GM23338 (cell line): ENCODE measurements around the gene GAL3ST2. TPM values are rescaled to one million over a fixed set of nuclear protein-coding genes. Genes with fewer than 3 reads are reported as not detected.
A peak's percentile ranks its signal among the peaks of the same experiment; 100 is the strongest.

Experiments
- ATAC-seq: fragments of 200-7000 bp; cut with Tn5 transposase; 3 replicates; pipeline ENCODE4 v1.9.1; 2020
- DNase-seq: peaks from one replicate; pipeline ENCODE4 v3.0.0-alpha.2; 2015; ENCODE audit warnings: low spot score
- H2AFZ ChIP-seq: fragments of 200-600 bp; sonication (generic); 2 replicates; pipeline ENCODE4 v1.8.0; 2016; ENCODE audit warnings: antibody characterized with exemption, mild to moderate bottlenecking, moderate library complexity
- H3F3A ChIP-seq: fragments of 200-600 bp; sonication (generic); replicated peaks from 2 replicates; pipeline ENCODE4 v1.8.0; 2017; ENCODE audit warnings: antibody characterized with exemption, mixed run types, low read depth
- H3K27ac ChIP-seq: fragments of 200-600 bp; sonication (generic); 2 replicates; pipeline ENCODE4 v1.6.1; 2016; ENCODE audit warnings: low read depth
- H3K27me3 ChIP-seq: fragments of 200-600 bp; sonication (generic); 2 replicates; pipeline ENCODE4 v1.8.0; 2016; ENCODE audit warnings: mild to moderate bottlenecking, mixed run types, moderate library complexity; ENCODE audit not compliant: insufficient read depth
- H3K36me3 ChIP-seq: fragments of 200-600 bp; sonication (generic); 2 replicates; pipeline ENCODE4 v1.8.0; 2016; ENCODE audit warnings: mild to moderate bottlenecking; ENCODE audit not compliant: insufficient read depth
- H3K4me1 ChIP-seq: fragments of 200-600 bp; sonication (generic); 2 replicates; pipeline ENCODE4 v1.8.0; 2016; ENCODE audit warnings: mild to moderate bottlenecking, moderate library complexity; ENCODE audit not compliant: insufficient read depth
- H3K4me2 ChIP-seq: fragments of 200-600 bp; sonication (generic); 2 replicates; pipeline ENCODE4 v1.7.1; 2017; ENCODE audit warnings: mixed run types
- H3K4me3 ChIP-seq: fragments of 200-600 bp; sonication (generic); 2 replicates; pipeline ENCODE4 v1.6.1; 2016; ENCODE audit warnings: mixed run types
- H3K79me2 ChIP-seq: fragments of 200-600 bp; sonication (generic); replicated peaks from 2 replicates; pipeline ENCODE4 v1.8.0; 2017; ENCODE audit warnings: mild to moderate bottlenecking; ENCODE audit not compliant: insufficient read depth
- H3K9me2 ChIP-seq: fragments of 200-600 bp; sonication (generic); 2 replicates; pipeline ENCODE4 v1.8.0; 2017; ENCODE audit not compliant: insufficient read depth
- H4K20me1 ChIP-seq: fragments of 200-600 bp; sonication (generic); replicated peaks from 2 replicates; pipeline ENCODE4 v1.8.0; 2017; ENCODE audit warnings: mild to moderate bottlenecking; ENCODE audit not compliant: insufficient read depth
- H3K27ac Mint-ChIP-seq: 2 replicates; pipeline ENCODE4 v1.8.0; 2020; ENCODE audit warnings: inconsistent platforms, mild to moderate bottlenecking, moderate library complexity, mixed read lengths
- H3K27me3 Mint-ChIP-seq: 3 replicates; pipeline ENCODE4 v1.8.0; 2022; ENCODE audit warnings: low read depth, mild to moderate bottlenecking, moderate library complexity, mixed read lengths, inconsistent platforms; ENCODE audit not compliant: insufficient read depth, poor library complexity
- H3K36me3 Mint-ChIP-seq: 3 replicates; pipeline ENCODE4 v1.8.0; 2021; ENCODE audit warnings: low read depth, mild to moderate bottlenecking, inconsistent platforms, moderate library complexity, mixed read lengths
- H3K4me1 Mint-ChIP-seq: 3 replicates; pipeline ENCODE4 v1.8.0; 2020; ENCODE audit warnings: mild to moderate bottlenecking, inconsistent platforms, mixed read lengths
- H3K4me3 Mint-ChIP-seq: 3 replicates; pipeline ENCODE4 v1.8.0; 2021; ENCODE audit warnings: moderate library complexity, mild to moderate bottlenecking, inconsistent platforms, mixed read lengths
- H3K9me3 Mint-ChIP-seq: 3 replicates; pipeline ENCODE4 v1.8.0; 2020; ENCODE audit warnings: moderate library complexity, mild to moderate bottlenecking, inconsistent platforms, mixed read lengths
- CREB1 ChIP-seq: fragments of 250-450 bp; sonication (Bioruptor Pico); IDR thresholded peaks from 2 replicates; pipeline ENCODE4 v1.5.0; 2020; ENCODE audit warnings: low read depth, mild to moderate bottlenecking, moderate library complexity
- EZH2 ChIP-seq: fragments of 200-600 bp; sonication (generic); IDR thresholded peaks from one replicate; pipeline ENCODE4 v1.8.0; 2017; ENCODE audit warnings: antibody characterized with exemption, mild to moderate bottlenecking, low read depth; ENCODE audit not compliant: unreplicated experiment
- EZH2phosphoT487 ChIP-seq: fragments of 200-600 bp; sonication (generic); IDR thresholded peaks from one replicate; pipeline ENCODE4 v1.8.1; 2018; ENCODE audit warnings: antibody characterized with exemption; ENCODE audit not compliant: unreplicated experiment
- JUNB ChIP-seq: IDR thresholded peaks from one replicate; pipeline ENCODE4 v1.6.1; 2016; ENCODE audit warnings: antibody characterized with exemption; ENCODE audit not compliant: unreplicated experiment
- NANOG ChIP-seq: IDR thresholded peaks from 2 replicates; pipeline ENCODE4 v1.6.1; 2016; ENCODE audit warnings: antibody characterized with exemption, borderline replicate concordance
- ZNF114 ChIP-seq: fragments of 250-450 bp; sonication (Bioruptor Pico); IDR thresholded peaks from 2 replicates; pipeline ENCODE4 v1.5.0; 2020; ENCODE audit warnings: mild to moderate bottlenecking, moderate library complexity
- ZNF331 ChIP-seq: fragments of 250-450 bp; sonication (Bioruptor Pico); IDR thresholded peaks from 2 replicates; pipeline ENCODE4 v1.5.0; 2020; ENCODE audit warnings: low read depth, mild to moderate bottlenecking, moderate library complexity
- ZNF462 ChIP-seq: fragments of 250-450 bp; sonication (Bioruptor Pico); IDR thresholded peaks from 2 replicates; pipeline ENCODE4 v1.5.0; 2020; ENCODE audit warnings: mild to moderate bottlenecking, moderate library complexity
- polyA plus RNA-seq: library from polyadenylated mRNA; unstranded; fragments of >200 nt; fragmentation: Nextera tagmentation; extraction: Ambion mirVana; gene quantifications from 2 replicates; pipeline ENCODE4 v1.2.1, GENCODE V29; 2016
- total RNA-seq: library from RNA; depleted of rRNA; stranded (reverse); fragments of >200 nt; shearing (Covaris generic); gene quantifications from 2 replicates; pipeline ENCODE4 v1.2.3, GENCODE V29; 2014
- TF ChIP-seq, protein P1 (sequence below): IDR thresholded peaks from 2 replicates; pipeline ENCODE4 v1.6.1; 2016; ENCODE audit warnings: antibody characterized with exemption
- TF ChIP-seq, protein P2 (sequence below): IDR thresholded peaks from one replicate; pipeline ENCODE4 v1.6.1; 2018; ENCODE audit warnings: antibody characterized with exemption; ENCODE audit not compliant: unreplicated experiment
- TF ChIP-seq, protein P3 (sequence below), 2 experiments: fragments of 200-600 bp in 1 of 2; sonication (generic) in 1 of 2; conservative IDR thresholded peaks; 2 replicates each; pipeline versions ENCODE4 v1.5.1 to v1.6.1; 2016 to 2017; ENCODE audit warnings: antibody characterized with exemption in 2 of 2, low read depth in 2 of 2, mild to moderate bottlenecking in 2 of 2, moderate library complexity in 1 of 2

Gene GAL3ST2
- total and polyA plus RNA-seq, 2 experiments from 2014 or later, result 0.19 to 0.24 TPM

GRCh38 chr2:241849616-241850543, 73.3 kb downstream of the GAL3ST2 start:
- no peak overlapping the region for H3K4me3 ChIP-seq
- no peak overlapping the region for H2AFZ ChIP-seq
- no peak overlapping the region for H3K4me2 ChIP-seq
- peaks cover 7% of the 10 kb centered on the region for H3K27me3 ChIP-seq
- H3K4me1 ChIP-seq, result no peaks in the 10 kb centered on the region
- no peaks in the 10 kb centered on the region for H3K9me2 ChIP-seq
- H4K20me1 ChIP-seq, result no peaks in the 10 kb centered on the region
- Mint-ChIP-seq H3K4me1 (no peaks in the 10 kb centered on the region; the same call in 2 of the 3 replicates), H3K27me3 (peaks cover 22% of the 10 kb centered on the region), H3K36me3 (no peaks in the 10 kb centered on the region), H3K27ac (no peak overlapping the region), H3K4me3 (no peak overlapping the region), H3K9me3 (no peaks in the 10 kb centered on the region)
- ATAC-seq, result peak; percentile 49
- H3K79me2 ChIP-seq, result no peaks in the 10 kb centered on the region
- no peak overlapping the region for H3K27ac ChIP-seq
- TF ChIP-seq ZNF462 (CRISPR knock-in tag), result no peak
- TF ChIP-seq, protein P1, sequence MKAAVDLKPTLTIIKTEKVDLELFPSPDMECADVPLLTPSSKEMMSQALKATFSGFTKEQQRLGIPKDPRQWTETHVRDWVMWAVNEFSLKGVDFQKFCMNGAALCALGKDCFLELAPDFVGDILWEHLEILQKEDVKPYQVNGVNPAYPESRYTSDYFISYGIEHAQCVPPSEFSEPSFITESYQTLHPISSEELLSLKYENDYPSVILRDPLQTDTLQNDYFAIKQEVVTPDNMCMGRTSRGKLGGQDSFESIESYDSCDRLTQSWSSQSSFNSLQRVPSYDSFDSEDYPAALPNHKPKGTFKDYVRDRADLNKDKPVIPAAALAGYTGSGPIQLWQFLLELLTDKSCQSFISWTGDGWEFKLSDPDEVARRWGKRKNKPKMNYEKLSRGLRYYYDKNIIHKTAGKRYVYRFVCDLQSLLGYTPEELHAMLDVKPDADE, result no peak
- TF ChIP-seq ZNF331 (CRISPR knock-in tag), result no peak
- TF ChIP-seq CREB1 (CRISPR knock-in tag), result no peak
- TF ChIP-seq, protein P2, sequence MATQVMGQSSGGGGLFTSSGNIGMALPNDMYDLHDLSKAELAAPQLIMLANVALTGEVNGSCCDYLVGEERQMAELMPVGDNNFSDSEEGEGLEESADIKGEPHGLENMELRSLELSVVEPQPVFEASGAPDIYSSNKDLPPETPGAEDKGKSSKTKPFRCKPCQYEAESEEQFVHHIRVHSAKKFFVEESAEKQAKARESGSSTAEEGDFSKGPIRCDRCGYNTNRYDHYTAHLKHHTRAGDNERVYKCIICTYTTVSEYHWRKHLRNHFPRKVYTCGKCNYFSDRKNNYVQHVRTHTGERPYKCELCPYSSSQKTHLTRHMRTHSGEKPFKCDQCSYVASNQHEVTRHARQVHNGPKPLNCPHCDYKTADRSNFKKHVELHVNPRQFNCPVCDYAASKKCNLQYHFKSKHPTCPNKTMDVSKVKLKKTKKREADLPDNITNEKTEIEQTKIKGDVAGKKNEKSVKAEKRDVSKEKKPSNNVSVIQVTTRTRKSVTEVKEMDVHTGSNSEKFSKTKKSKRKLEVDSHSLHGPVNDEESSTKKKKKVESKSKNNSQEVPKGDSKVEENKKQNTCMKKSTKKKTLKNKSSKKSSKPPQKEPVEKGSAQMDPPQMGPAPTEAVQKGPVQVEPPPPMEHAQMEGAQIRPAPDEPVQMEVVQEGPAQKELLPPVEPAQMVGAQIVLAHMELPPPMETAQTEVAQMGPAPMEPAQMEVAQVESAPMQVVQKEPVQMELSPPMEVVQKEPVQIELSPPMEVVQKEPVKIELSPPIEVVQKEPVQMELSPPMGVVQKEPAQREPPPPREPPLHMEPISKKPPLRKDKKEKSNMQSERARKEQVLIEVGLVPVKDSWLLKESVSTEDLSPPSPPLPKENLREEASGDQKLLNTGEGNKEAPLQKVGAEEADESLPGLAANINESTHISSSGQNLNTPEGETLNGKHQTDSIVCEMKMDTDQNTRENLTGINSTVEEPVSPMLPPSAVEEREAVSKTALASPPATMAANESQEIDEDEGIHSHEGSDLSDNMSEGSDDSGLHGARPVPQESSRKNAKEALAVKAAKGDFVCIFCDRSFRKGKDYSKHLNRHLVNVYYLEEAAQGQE, result no peak
- no peak for TF ChIP-seq EZH2
- TF ChIP-seq ZNF114, result no peak
- no peak for TF ChIP-seq EZH2phosphoT487
- TF ChIP-seq JUNB, result no peak
- TF ChIP-seq NANOG, result no peak
- TF ChIP-seq, protein P3, sequence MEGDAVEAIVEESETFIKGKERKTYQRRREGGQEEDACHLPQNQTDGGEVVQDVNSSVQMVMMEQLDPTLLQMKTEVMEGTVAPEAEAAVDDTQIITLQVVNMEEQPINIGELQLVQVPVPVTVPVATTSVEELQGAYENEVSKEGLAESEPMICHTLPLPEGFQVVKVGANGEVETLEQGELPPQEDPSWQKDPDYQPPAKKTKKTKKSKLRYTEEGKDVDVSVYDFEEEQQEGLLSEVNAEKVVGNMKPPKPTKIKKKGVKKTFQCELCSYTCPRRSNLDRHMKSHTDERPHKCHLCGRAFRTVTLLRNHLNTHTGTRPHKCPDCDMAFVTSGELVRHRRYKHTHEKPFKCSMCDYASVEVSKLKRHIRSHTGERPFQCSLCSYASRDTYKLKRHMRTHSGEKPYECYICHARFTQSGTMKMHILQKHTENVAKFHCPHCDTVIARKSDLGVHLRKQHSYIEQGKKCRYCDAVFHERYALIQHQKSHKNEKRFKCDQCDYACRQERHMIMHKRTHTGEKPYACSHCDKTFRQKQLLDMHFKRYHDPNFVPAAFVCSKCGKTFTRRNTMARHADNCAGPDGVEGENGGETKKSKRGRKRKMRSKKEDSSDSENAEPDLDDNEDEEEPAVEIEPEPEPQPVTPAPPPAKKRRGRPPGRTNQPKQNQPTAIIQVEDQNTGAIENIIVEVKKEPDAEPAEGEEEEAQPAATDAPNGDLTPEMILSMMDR (conservative IDR thresholded peaks at IDR 0.05; ENCODE audit: low read depth in 2 of 2), result no peak
- no peaks in the 10 kb centered on the region for H3F3A ChIP-seq
- H3K36me3 ChIP-seq, result no peaks in the 10 kb centered on the region
- no peak for DNase-seq
